ENCODE data around the gene FAM20A. TPM values are rescaled to one million over a fixed set of nuclear protein-coding genes. Genes with fewer than 3 reads are reported as not detected.

The FAM20A gene
- not detected in 2 replicates for total RNA-seq

DNA sequence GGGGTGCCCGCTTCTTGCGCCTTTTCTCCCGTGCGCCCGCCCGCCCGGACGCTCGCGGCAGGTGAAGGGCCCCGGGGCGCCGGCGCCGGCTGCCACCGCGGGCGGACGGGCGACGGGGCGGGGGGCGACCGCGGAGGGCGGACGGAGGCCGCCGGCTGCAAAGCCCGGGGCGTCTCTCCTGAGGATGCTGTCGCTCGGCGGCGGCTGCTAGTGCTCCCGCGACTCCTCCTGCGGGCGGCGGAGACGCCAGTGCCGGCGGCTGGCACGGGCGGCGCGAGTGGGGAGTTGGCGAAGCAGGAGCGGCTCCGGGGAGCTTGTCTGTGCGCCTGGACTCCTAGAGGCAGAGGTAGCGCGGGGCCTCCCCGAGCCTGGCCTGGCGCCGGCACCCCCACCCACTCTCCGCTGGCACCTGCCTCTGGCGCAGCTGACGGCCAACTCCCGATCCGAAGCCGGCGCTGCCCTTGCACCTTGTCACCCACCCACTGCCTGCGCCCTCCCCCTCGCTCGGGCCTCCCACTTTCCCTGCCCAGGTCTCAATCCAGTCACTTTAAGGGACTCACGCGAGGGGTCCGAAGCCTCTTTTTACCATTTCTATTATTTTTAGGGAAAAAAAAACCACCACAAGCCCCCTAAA, at the start of gene FAM20A:
FAM20A (minus strand) TSS at position 437 of the 634 bp plus-strand sequence. CDS start 701 bp downstream, outside the sequence.
- no peak for DNase-seq (ENCODE audit: low read depth in 2 of 2)

DNA sequence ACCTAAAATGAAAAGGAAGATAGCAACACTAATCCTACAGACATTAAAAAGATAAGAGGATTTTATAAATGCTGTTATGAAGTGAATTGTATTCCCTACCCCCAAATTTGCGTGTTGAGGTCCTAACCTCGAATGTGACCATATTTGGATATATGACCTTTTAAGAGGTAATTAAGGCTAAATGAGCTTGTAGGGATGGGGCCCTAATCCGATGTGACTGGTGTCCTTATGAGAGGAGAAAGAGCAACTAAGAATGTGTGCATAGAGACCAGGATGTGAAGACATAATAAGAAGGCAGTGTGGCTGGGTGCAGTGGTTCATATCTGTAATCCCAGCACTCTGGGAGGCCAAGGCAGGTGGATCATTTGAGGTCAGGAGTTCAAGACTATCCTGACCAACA, 48.2 kb upstream of the FAM20A start:
- no peak for DNase-seq (ENCODE audit: low read depth in 2 of 2)

DNA sequence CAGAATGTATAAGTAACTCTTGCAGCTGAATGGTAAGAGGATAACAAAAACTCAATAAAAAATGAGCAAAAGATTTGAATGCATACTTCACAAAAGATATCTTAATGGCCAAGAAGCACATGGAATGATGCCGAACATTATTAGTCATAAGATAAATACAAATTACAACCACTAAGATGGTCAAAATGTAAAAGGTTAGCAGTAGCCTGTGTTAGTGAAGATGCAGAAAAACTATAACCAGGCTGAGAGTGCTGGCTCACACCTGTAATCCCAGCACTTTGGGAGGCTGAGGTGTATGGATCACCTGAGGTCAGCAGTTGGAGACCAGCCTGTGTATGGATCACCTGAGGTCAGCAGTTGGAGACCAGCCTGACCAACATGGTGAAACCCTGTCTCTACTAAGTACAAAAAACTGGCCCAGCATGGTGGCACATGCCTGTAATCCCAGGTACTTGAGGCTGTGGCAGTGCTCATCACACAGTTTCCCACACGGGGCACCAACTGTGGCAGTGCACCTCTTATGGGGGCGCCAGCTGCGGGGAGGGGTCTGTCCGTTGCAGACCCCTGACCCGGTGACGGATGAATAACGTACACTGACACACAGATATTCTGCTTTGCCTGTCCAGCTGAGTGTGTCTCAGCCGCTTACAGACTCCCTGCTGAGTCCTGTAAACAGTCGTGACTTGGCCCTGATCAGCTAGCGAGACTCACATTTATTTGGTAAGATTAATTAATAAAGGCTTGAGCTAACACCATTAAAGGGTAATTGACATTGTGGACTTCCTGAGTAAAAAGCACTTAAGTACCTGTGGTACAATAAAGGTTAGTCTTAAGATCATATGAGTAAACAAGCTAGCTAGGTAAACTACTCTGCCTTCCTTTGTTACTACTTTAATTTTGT, 45.7 kb upstream of the FAM20A start:
- DNase-seq (ENCODE audit: low read depth in 2 of 2): no peak

- no peak for DNase-seq (ENCODE audit: low read depth in 2 of 2)
Measured at GRCh38 chr17:68642118-68642412, 40.9 kb upstream of the FAM20A start.

GRCh38 chr17:68641276-68642117, 40.3 kb upstream of the FAM20A start:
- DNase-seq (ENCODE audit: low read depth in 2 of 2): no peak

DNA sequence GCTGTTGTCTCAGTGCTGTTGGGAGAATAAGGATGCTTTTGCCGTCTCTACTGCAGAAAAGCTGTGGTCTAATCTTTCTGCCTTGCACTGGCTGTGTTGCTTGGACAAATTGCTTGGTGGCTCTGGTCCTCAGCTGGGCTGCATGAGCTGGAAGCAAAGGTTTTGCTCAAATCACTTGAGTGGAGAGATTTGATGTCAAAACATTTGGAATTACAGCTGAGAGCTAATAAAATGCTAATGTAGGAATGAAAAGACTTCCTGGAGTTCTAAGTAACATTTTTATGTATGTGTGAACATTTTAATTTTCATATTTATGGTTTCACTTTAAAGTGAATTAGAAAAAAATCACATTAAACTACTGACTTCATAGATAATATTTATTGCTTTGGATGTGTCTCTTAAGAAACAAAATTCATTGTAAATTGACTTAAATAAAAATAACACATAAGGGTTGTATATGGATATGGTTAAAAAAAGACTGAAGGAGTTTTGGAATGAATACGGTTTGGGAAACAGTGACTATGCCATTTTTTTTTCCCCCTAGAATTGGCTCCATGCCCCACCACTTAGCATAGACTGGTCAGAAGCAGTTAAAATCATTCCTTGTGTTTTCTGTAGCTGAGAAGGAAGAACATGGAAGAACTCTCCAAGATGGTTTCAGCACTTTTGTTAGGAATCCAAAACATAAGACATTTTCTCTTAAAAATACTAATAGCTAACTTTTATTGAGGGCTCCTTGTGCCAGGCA, 39.2 kb upstream of the FAM20A start:
- DNase-seq (ENCODE audit: low read depth in 2 of 2): no peak

DNA sequence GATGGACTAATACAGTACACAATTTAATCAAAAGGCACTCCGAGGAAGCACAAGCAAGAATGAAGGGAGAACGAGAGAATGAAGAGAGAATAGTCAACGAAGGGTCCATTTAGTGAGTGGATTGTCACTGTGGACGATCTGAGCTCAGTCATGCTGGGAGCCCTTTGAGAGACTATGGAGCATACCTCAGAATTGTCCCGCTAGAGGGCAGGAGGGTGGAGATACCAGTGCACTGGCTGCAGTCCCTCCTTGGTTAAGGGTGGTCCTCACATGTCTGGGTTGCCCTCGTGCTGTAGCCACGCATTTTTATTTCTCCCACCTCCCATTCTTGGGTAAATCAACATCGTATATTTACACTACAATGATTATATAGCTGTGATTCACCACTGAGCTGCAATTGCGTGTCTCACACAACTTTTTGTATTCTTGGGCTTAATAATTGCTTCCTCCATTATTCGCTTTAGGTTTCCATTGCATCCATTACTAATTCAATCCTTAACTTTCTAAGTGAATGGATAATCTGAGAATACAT, 33.2 kb upstream of the FAM20A start:
- no peak for DNase-seq (ENCODE audit: low read depth in 2 of 2)

DNA sequence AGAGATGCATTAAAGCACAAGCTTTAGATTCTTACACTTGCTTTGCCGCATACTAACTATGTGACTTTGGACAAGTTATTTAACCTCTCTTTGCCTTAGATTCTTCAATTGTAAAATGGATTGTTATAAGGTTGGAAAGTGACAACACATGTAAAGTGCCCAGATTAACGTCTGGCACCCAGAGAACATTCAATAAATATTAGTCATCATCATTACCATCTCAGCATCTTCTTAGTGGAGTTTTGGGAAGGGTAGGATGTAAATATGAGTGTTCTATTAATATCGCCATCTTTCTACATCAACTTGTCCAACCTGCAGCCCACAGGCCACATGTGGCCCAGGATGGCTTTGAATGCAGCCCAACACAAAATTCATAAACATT, 27.4 kb upstream of the FAM20A start:
- DNase-seq (ENCODE audit: low read depth in 2 of 2): no peak

DNA sequence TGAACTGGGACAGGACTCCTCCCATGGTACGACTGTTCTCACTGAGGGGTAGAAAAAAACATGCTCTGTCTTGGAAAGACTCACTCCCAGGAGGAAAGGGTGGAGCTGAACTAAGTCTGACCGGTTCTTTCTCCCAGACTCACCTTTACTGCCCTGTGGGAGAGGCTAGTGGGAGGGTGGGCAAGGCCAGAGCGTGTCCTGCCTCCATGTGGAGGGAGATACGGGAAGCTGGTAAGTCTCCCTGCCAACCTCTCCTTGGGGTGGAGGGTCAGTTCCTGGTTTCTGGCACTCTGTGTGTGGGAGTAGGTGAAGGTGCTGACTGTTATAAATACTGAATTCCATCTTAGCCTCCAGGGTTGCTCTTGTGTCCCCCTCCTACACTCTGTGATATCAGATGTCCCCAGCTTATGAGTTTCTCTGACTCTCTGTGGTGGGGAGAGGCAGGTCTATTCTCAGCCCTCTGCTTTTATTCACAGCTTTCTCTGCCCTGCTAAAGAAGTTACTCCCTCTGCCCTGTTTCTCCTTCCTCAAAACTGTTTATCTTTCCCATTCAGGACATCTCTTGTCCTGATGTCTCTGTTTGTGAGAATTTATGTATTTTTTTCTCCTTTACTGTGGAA, 26.9 kb upstream of the FAM20A start:
- DNase-seq (ENCODE audit: low read depth in 2 of 2): no peak

DNA sequence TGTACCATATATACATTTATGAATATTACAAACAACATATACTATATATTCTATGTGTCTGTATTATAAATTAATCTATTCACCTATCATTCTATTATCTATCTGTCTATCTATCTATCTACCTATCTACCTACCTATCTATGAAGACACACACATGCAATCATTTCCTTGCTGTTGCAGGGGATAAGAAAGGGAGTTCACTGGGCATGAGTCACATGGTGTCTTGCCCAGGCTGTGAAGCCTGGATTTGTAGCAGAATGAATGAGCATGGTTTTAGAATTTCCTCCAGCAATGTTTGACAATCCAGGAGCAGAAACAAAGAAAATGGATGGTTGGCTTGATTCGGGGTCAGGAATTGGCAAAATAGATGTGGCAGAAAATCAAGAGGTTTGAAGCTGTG, 23.2 kb upstream of the FAM20A start:
- DNase-seq (ENCODE audit: low read depth in 2 of 2): no peak

DNA sequence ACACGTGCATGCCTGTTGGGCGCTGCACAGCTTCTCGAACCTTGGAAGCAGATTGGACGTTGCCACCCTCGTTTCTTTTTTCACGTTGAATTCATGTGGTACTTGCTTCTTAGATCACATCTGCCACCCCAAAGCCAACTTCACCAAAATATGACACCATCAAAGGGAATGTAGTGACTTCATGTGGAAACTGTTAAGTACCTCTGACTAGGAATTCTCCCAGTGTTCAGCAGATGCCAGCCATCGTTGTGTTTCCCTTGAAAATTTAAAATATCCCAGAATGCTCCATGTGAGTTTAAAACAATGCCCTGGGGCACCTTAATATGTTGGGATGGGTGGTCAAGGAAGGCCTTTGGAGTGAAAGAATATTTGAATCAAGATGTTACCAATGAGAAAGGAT, 22.6 kb upstream of the FAM20A start:
- DNase-seq (ENCODE audit: low read depth in 2 of 2): no peak

- no peak for DNase-seq (ENCODE audit: low read depth in 2 of 2)
Measured at GRCh38 chr17:68622423-68622822, 21.3 kb upstream of the FAM20A start.

- no peak for DNase-seq (ENCODE audit: low read depth in 2 of 2)
Measured at GRCh38 chr17:68621065-68621464, 19.9 kb upstream of the FAM20A start.

- no peak for DNase-seq (ENCODE audit: low read depth in 2 of 2)
Measured at GRCh38 chr17:68616334-68616733, 15.2 kb upstream of the FAM20A start.

- no peak for DNase-seq (ENCODE audit: low read depth in 2 of 2)
Measured at GRCh38 chr17:68614718-68615117, 13.6 kb upstream of the FAM20A start.

DNA sequence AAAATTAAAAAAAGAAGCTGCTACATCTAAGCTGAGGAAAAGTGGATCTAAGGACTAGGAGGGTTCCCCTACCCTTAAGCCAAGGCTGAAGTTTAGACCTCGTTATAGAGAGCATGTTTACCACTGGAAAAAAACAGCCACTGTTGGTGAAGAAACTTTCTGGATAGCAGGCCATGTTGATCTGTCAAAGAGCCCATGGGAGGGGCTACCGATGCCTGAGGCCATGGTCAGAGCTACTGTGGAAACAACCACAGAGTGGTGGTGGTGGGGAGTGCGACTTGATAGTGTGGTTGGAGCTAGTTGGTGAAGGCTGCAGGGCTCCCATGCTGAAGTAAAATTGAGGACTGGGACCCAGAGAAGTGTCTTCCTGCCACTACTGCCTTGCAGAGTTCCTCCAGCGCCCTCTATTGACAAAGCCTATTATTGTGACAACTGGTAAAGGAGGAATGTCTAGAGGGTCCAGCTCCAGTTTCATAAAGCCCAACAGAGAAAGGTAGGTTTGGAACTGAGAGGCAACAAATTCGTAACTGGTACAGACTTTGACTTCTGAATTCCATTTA, 12.7 kb upstream of the FAM20A start:
- DNase-seq (ENCODE audit: low read depth in 2 of 2): peak; percentile 10 to 33

- no peak for DNase-seq (ENCODE audit: low read depth in 2 of 2)
Measured at GRCh38 chr17:68612923-68613292, 11.7 kb upstream of the FAM20A start.

DNA sequence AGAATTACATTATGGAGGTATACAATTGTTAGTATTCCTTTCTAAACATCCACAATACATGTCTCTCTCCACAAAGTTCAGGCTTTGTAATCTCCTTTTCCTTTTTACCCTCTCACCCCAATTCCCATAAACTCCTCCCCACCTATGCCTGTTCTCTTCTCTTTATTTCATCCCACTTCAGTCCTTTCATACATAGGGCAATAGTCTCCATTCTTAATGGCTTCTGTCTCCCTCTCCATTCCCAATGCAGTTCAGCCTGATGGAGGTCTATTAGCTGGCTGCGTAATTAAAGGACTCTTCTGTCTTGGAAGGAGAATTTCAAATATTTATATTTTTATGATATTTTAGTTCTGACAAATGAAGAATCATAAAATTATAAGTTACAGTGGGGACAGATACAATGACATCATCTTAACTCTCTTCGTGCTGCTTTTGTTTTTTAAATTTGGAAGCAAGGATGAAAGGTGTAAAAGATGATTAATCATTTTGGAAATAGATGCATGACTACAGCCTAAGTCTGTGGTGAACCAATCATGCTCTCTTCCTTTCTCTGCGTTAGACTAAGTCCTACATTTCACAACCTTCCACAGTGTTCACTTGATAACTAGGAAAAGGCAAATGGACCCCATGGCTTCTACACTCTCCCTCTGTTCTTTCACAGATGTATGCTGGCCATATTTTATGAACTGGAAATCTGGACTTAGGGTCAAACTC, 11.2 kb upstream of the FAM20A start:
- no peak for DNase-seq (ENCODE audit: low read depth in 2 of 2)

- DNase-seq (ENCODE audit: low read depth in 2 of 2): no peak
Measured at GRCh38 chr17:68611353-68612208, 10.4 kb upstream of the FAM20A start.

Measured in dermis microvascular lymphatic vessel endothelial cell (primary cell).